Muscle of leg (tissue), 11 donors: Measurements from ENCODE around the gene FAM3C. TPM values are rescaled to one million over a fixed set of nuclear protein-coding genes. Genes with fewer than 3 reads are reported as not detected.

Source experiments
- DNase-seq: peaks from one replicate; pipeline ENCODE4 v3.0.0; 2013
- H3K27ac ChIP-seq: one replicate; pipeline ENCODE4 v1.5.1; 2013; ENCODE audit warnings: mild to moderate bottlenecking, low read length, control low read depth
- H3K27me3 ChIP-seq: one replicate; pipeline ENCODE4 v1.6.1; 2013; ENCODE audit warnings: low read length; ENCODE audit not compliant: control insufficient read depth, insufficient read depth
- H3K36me3 ChIP-seq: one replicate; pipeline ENCODE4 v1.6.1; 2013; ENCODE audit warnings: low read length; ENCODE audit not compliant: control insufficient read depth, insufficient read depth
- H3K4me1 ChIP-seq: one replicate; pipeline ENCODE4 v1.6.1; 2013; ENCODE audit warnings: low read length; ENCODE audit not compliant: control insufficient read depth, insufficient read depth
- H3K4me3 ChIP-seq: one replicate; pipeline ENCODE4 v1.5.1; 2013; ENCODE audit warnings: low read length, control low read depth
- H3K9me3 ChIP-seq: replicated peaks from 2 replicates; pipeline ENCODE4 v1.6.1; 2013; ENCODE audit warnings: low read depth, low read length; ENCODE audit not compliant: control insufficient read depth
- WGBS: methylation state at CpG from one replicate; pipeline ENCODE4 v1.1.5; 2013; ENCODE audit warnings: missing lambda C conversion rate; ENCODE audit not compliant: insufficient coverage; 5-methylcytosine and 5-hydroxymethylcytosine counted together
- polyA plus RNA-seq, 8 donors: library from polyadenylated mRNA; unstranded; fragments of 120-200 nt; gene quantifications; one replicate each; pipeline versions ENCODE4 v1.2.1 to v1.2.3, GENCODE V29; 2013; ENCODE audit warnings: inconsistent platforms in 1 of 8, low replicate concordance in 1 of 8; ENCODE audit not compliant: insufficient read length in 8 of 8, insufficient read depth in 1 of 8
- total RNA-seq: library from RNA; stranded (reverse); fragments of 120-200 nt; gene quantifications from one replicate; pipeline ENCODE4 v1.2.4, GENCODE V29; 2013

FAM3C gene
- total and polyA plus RNA-seq, 9 donors, result 53.4 to 127 (median 88.6) TPM

- no peak overlapping the region for H3K4me3 ChIP-seq
- WGBS, result no CpG with 5 or more reads among the region's 3 CpGs
- H3K9me3 ChIP-seq, result no peaks in the 10 kb centered on the region
- no peaks in the 10 kb centered on the region for H3K36me3 ChIP-seq
- no peaks in the 10 kb centered on the region for H3K27me3 ChIP-seq
- H3K27ac ChIP-seq, result no peak overlapping the region
- H3K4me1 ChIP-seq, result no peaks in the 10 kb centered on the region
- DNase-seq, result no peak
These were observed 91.0 kb downstream of the FAM3C start for GRCh38 chr7:121305109-121305508.

DNA sequence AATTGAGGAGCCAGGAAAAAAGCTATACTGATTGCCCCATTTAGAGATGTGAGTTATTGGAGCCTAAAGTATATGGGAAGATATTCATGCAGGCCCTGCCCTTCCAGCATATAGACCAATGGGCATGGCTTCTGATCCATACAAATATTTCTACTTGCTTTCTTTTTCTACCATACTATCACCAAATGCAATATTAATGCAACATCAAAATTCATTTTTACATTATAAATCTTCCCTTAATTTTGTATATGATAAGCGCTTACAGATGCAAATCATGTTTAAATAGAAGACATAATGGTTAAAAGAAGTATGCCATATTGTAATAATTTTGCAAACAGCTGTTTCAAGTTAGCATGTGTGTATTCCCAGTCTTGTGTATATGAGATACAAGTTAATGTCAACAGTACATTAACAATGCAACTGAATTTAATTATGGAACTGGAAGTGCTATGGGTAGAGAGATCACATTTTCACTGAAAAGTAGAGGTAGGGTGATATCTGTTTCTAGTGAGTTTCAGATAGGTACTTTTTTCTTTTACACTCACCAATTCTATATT is 91.9 kb downstream of the FAM3C start:
- no peaks in the 10 kb centered on the region for H3K9me3 ChIP-seq
- H3K27ac ChIP-seq, result no peak overlapping the region
- H3K4me1 ChIP-seq, result no peaks in the 10 kb centered on the region
- H3K4me3 ChIP-seq, result no peak overlapping the region
- DNase-seq, result peak; percentile 40
- no peaks in the 10 kb centered on the region for H3K36me3 ChIP-seq
- H3K27me3 ChIP-seq, result no peaks in the 10 kb centered on the region
- no CpG with 5 or more reads among the region's 1 CpG for WGBS

DNA sequence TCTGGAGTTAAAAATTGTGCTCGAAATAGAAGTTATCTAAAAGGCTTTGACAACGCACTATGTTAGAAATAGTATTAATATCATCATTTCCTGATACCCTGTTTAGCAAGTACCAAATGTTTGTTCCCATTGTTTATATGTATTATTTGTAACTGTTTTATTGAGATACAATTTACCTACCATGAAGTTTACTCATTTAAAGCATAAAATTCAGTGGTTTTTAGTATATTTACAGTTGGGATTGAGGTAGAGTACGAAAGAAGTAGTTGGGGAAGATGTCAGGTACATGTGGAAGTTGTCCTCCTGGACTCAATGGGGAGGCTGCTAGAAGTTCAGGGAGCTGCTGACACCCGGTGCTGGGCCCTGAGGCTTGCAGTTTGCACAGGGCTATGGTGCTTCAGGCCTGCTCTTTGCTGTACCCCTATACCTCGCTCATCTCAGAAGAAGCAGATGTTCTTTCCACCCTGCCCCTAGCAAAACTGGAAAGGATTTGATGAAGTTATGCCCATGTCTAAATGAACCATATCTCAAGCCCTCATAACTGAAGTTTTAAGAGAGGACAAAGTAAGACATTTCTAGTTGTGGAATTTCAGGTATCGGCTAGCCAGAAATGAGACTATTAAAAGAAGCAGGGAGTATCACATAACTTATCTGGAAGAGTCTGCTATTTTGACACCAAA is 92.5 kb downstream of the FAM3C start:
- Histone ChIP-seq H3K4me1 (no peaks in the 10 kb centered on the region), H3K27ac (no peak overlapping the region), H3K9me3 (no peaks in the 10 kb centered on the region), H3K27me3 (no peaks in the 10 kb centered on the region), H3K36me3 (no peaks in the 10 kb centered on the region), H3K4me3 (no peak overlapping the region)
- WGBS, result 100% methylated on average over 1 of the region's 6 CpGs
- no peak for DNase-seq

GRCh38 chr7:121302214-121302745 is 93.8 kb downstream of the FAM3C start:
- Histone ChIP-seq H3K36me3 (no peaks in the 10 kb centered on the region), H3K9me3 (no peaks in the 10 kb centered on the region), H3K27ac (no peak overlapping the region), H3K4me1 (no peaks in the 10 kb centered on the region), H3K4me3 (no peak overlapping the region), H3K27me3 (no peaks in the 10 kb centered on the region)
- DNase-seq, result no peak
- 73% methylated on average over 3 of the region's 8 CpGs for WGBS

DNA sequence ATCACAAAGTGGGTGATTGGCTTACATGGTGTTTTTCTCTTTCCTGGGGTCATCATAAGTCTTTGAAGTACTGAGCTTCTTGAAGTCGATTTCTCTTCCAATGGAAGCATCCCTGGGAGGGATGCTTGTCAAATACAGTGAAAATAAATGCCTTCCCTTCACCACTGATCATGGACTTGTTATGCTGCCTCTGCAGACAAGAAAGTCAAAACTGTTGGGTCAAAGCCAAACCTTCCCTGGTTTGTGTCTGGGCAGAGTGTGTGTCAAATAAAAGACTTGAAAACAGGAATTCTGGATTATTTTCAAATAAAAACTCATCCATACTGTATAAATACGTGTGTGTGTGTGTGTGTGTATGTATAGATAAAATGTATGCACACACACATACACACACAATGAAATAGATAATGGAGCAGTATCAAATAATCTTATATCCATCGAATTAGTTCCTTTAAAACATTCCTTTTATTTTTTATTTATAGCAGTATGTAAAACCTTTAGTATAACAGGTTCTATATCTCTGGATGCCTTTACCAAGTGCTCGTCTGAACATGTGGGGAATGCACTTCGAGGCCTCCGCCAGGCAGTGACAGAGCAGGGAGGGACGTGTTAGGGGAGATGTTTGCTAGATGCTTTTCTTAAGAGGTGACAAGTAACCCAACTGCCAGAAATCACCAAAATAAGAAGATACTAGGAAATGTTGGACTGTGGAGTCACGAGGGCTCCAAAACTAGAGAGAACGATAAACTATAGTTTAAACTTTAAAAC is 94.5 kb downstream of the FAM3C start:
- no CpG with 5 or more reads among the region's 9 CpGs for whole genome bisulfite sequencing
- H3K4me1 ChIP-seq, result no peaks in the 10 kb centered on the region

DNA sequence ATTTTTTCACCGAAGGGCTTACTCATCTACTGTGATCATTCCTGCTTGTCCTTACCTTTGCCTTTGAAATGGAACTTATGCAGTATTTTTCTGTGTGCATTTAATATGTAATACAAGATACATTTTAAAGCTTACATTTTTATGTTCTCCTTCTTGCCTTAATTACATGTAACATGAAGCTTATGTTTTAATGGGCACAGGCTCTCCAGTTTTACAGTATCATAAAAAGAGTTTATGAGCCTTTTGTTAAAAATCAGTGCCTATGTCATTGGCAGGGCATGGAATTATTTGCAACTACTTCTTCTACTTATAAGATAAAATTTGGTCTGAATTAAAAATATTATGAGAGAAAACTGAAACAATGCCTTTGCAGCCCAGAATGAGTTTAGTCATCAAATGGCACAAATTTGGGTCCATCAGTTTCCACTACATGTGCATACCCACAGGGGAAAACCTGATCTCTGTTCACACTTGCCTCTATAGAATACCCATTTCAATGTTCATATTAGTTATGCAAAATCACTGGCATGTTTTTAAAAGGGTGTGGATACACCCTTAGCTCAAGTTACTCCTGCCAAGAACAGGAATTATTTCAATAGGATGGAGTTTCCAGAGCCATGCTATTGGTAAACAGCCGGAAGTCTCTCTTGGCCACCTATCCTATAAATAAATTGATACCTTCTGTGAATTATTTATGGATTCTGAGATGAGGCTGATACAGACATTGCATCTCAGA is 95.3 kb downstream of the FAM3C start:
- no peaks in the 10 kb centered on the region for H3K36me3 ChIP-seq
- DNase-seq, result no peak
- no peaks in the 10 kb centered on the region for H3K4me1 ChIP-seq
- H3K9me3 ChIP-seq, result no peaks in the 10 kb centered on the region
- no peak overlapping the region for H3K27ac ChIP-seq
- no peak overlapping the region for H3K4me3 ChIP-seq
- WGBS, result no CpG with 5 or more reads among the region's 2 CpGs
- H3K27me3 ChIP-seq, result no peaks in the 10 kb centered on the region

More for the DNA sequence above, 94.5 kb downstream of the FAM3C start:
- no peaks in the 10 kb centered on the region for H3K9me3 ChIP-seq
- H3K27ac ChIP-seq, result no peak overlapping the region
- no peaks in the 10 kb centered on the region for H3K36me3 ChIP-seq
- no peak overlapping the region for H3K4me3 ChIP-seq
- peak; percentile 19 for DNase-seq
- no peaks in the 10 kb centered on the region for H3K27me3 ChIP-seq

Other genes starting within 250 kb of the FAM3C start
- 0.18 TPM for gene WNT16, start 67.3 kb downstream of the FAM3C start, total RNA-seq
- gene WNT16, start 67.3 kb downstream of the FAM3C start, polyA plus RNA-seq, result 1 to 10 TPM in 1 of 8 donors, under 1 TPM in 7; 0.06 to 1.6 (median 0.31) TPM